SK-N-SH (cell line): Measurements from ENCODE around the gene REXO2. TPM values are rescaled to one million over a fixed set of nuclear protein-coding genes. Genes with fewer than 3 reads are reported as not detected.

Source experiments
- CTCF ChIA-PET: fragments of 300-600, 350-600 bp; formaldehyde crosslinking; extraction: SDS; loops from one replicate; lab custom pipeline; 2021; lab: Yijun Ruan, JAX
- POLR2A ChIA-PET: fragments of 350-600 bp; sonication (Branson Sonifier 250); formaldehyde crosslinking; extraction: SDS; loops from one replicate; lab custom pipeline; 2020; ENCODE audit warnings: antibody characterized with exemption, inconsistent platforms; lab: Yijun Ruan, JAX
- DNase-seq: peaks from one replicate; pipeline ENCODE4 v3.0.0; 2012
- H2AFZ ChIP-seq: fragments of 200-600 bp; sonication (generic); 2 replicates; pipeline ENCODE4 v1.8.1; 2016; ENCODE audit warnings: antibody characterized with exemption, mild to moderate bottlenecking, low read depth
- H3F3A ChIP-seq: fragments of 200-600 bp; sonication (generic); replicated peaks from 2 replicates; pipeline ENCODE3; 2016; ENCODE audit warnings: antibody characterized with exemption, mild to moderate bottlenecking; ENCODE audit not compliant: insufficient read depth
- H3K27ac ChIP-seq, 2 experiments: fragments of 200-500 bp in 1 of 2; fragments of 200-600 bp in 1 of 2; sonication (Bioruptor generic) in 1 of 2; sonication (generic), shearing (Covaris generic) in 1 of 2; 2 replicates each; pipeline versions ENCODE4 v1.5.1 to v1.6.1; 2014 to 2016; ENCODE audit warnings: low read depth in 2 of 2, inconsistent platforms in 1 of 2, low read length in 1 of 2, mild to moderate bottlenecking in 1 of 2, mixed read lengths in 1 of 2
- H3K27me3 ChIP-seq: fragments of 200-600 bp; sonication (generic), shearing (Covaris generic); 2 replicates; pipeline ENCODE4 v1.6.1; 2016; ENCODE audit warnings: mixed run types; ENCODE audit not compliant: insufficient read depth
- H3K36me3 ChIP-seq, 2 experiments: fragments of 200-500 bp in 1 of 2; fragments of 200-600 bp in 1 of 2; sonication (Bioruptor generic) in 1 of 2; sonication (generic) in 1 of 2; replicated peaks in 1 of 2; 2 replicates each; pipeline versions ENCODE3 to v1.5.1; 2014 to 2016; ENCODE audit warnings: low read length in 1 of 2, mild to moderate bottlenecking in 1 of 2; ENCODE audit not compliant: insufficient read depth in 2 of 2, control insufficient read depth in 1 of 2
- H3K4me1 ChIP-seq, 2 experiments: fragments of 200-500 bp in 1 of 2; fragments of 200-600 bp in 1 of 2; sonication (Bioruptor generic) in 1 of 2; sonication (generic), shearing (Covaris generic) in 1 of 2; 2 replicates each; pipeline versions ENCODE4 v1.5.1 to v1.6.1; 2014 to 2016; ENCODE audit warnings: low read depth in 1 of 2, low read length in 1 of 2, mixed run types in 1 of 2; ENCODE audit not compliant: insufficient read depth in 2 of 2, control insufficient read depth in 1 of 2
- H3K4me2 ChIP-seq: fragments of 200-600 bp; sonication (generic), shearing (Covaris generic); 2 replicates; pipeline ENCODE4 v1.6.1; 2017; ENCODE audit warnings: mixed run types
- H3K4me3 ChIP-seq, 2 experiments: fragments of 200-500 bp in 1 of 2; fragments of 200-600 bp in 1 of 2; sonication (Bioruptor generic) in 1 of 2; sonication (generic), shearing (Covaris generic) in 1 of 2; 2 replicates each; pipeline versions ENCODE4 v1.5.1 to v1.8.1; 2014 to 2016; ENCODE audit warnings: low read depth in 2 of 2, inconsistent platforms in 1 of 2, low read length in 1 of 2, mild to moderate bottlenecking in 1 of 2, mixed read lengths in 1 of 2, moderate library complexity in 1 of 2
- H3K79me2 ChIP-seq: fragments of 200-600 bp; sonication (generic); 2 replicates; pipeline ENCODE4 v1.8.1; 2017; ENCODE audit warnings: mild to moderate bottlenecking; ENCODE audit not compliant: insufficient read depth
- H3K9ac ChIP-seq: fragments of 200-600 bp; sonication (generic); 2 replicates; pipeline ENCODE4 v1.6.1; 2017; ENCODE audit warnings: mixed run types
- H3K9me2 ChIP-seq: fragments of 200-600 bp; sonication (generic); 2 replicates; pipeline ENCODE4 v1.6.1; 2017; ENCODE audit warnings: mixed run types
- H3K9me3 ChIP-seq: fragments of 200-600 bp; sonication (generic); 2 replicates; pipeline ENCODE4 v1.6.1; 2017; ENCODE audit warnings: mixed run types, mild to moderate bottlenecking, moderate library complexity
- H4K20me1 ChIP-seq: fragments of 200-600 bp; sonication (generic); 2 replicates; pipeline ENCODE4 v1.6.1; 2017; ENCODE audit warnings: mild to moderate bottlenecking, mixed run types; ENCODE audit not compliant: insufficient read depth
- CTCF ChIP-seq: fragments of 200-600 bp; sonication (generic); IDR thresholded peaks from 2 replicates; pipeline ENCODE4 v1.6.1; 2017; ENCODE audit warnings: antibody characterized with exemption, mild to moderate bottlenecking, moderate library complexity
- EP300 ChIP-seq, 2 experiments: IDR thresholded peaks; 2 replicates each; pipeline versions ENCODE4 v1.4.0 to v1.6.1; 2012; ENCODE audit warnings: borderline replicate concordance in 1 of 2, low read depth in 1 of 2, low read length in 1 of 2
- EZH2phosphoT487 ChIP-seq: fragments of 200-600 bp; sonication (generic); IDR thresholded peaks from 2 replicates; pipeline ENCODE4 v1.6.1; 2017; ENCODE audit warnings: low read depth, mixed run types, mild to moderate bottlenecking, antibody characterized with exemption, moderate library complexity, borderline replicate concordance
- FOSL2 ChIP-seq: IDR thresholded peaks from 2 replicates; pipeline ENCODE4 v1.4.0; 2012; ENCODE audit warnings: low read depth, mild to moderate bottlenecking, moderate library complexity, borderline replicate concordance
- FOXJ3 ChIP-seq: sonication (generic); formaldehyde crosslinking; IDR thresholded peaks from 2 replicates; pipeline ENCODE4 v1.5.1; 2020; ENCODE audit warnings: mild to moderate bottlenecking, missing genetic modification reagents
- JUND ChIP-seq: IDR thresholded peaks from 2 replicates; pipeline ENCODE4 v1.4.0; 2012
- MXI1 ChIP-seq: IDR thresholded peaks from 2 replicates; pipeline ENCODE4 v1.6.1; 2012; ENCODE audit warnings: mild to moderate bottlenecking, low read depth, low read length, improper control_type of control experiment
- RCOR1 ChIP-seq: fragments of 150-350 bp; IDR thresholded peaks from 2 replicates; pipeline ENCODE4 v1.6.1; 2017; ENCODE audit warnings: antibody characterized with exemption, low read length
- RFX5 ChIP-seq: IDR thresholded peaks from 2 replicates; pipeline ENCODE4 v1.6.1; 2012; ENCODE audit warnings: mild to moderate bottlenecking, improper control_type of control experiment, low read length
- SIN3A ChIP-seq: IDR thresholded peaks from 2 replicates; pipeline ENCODE4 v1.6.1; 2012; ENCODE audit warnings: low read depth, mild to moderate bottlenecking, low read length, moderate library complexity, borderline replicate concordance
- TAF1 ChIP-seq: IDR thresholded peaks from 2 replicates; pipeline ENCODE4 v1.6.1; 2012; ENCODE audit warnings: low read depth, mild to moderate bottlenecking, low read length, moderate library complexity, borderline replicate concordance
- WGBS: methylation state at CpG from one replicate; pipeline ENCODE4 v1.1.6; 2017; ENCODE audit warnings: low lambda C conversion rate; 5-methylcytosine and 5-hydroxymethylcytosine counted together
- polyA plus RNA-seq, 3 experiments: library from polyadenylated mRNA; depleted of rRNA; stranded (reverse); fragments of >200 nt; gene quantifications; 2 replicates each; pipeline ENCODE4 v1.2.3, GENCODE V29; 2012

Gene REXO2
- polyA plus RNA-seq, 1 of the 3 experiments (the other 2 are of a cell fraction): 419 TPM

DNA sequence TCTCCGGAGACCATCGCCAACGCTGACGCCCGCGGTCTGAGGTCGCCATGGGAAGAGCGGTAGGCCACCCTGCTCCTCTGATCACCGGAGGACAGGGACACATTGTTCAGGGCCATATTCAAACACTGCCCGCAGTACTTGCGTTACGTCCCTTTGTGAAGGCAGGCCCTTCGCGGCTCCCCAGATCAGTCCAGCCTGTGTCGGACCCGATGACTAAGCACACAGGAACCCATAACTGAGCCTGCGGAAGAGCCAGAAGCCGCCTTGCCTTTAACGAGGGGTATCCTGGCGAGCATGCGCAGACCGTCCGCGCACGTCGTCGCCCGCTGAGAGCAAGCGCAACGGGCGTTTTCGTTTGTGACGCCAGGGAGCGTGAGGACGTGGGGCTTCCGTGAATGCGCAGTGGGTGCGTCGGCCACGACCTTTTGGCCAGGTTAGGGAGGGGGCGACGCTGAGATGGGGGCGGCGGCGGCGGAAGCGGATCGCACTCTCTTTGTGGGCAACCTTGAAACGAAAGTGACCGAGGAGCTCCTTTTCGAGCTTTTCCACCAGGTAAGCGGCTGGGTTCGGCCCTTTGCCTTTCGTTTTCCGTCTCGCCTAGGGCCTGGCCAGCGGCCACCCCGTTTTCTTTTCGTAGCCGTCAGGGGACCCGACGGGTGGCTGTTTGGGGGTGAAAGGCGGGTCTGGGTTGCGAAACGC, 38.9 kb upstream of the REXO2 start, which contains the start of the genes C11orf71 and RBM7 (continued):
- TF ChIP-seq CTCF (0 out of 2 replicates have a peak, but pooled peaks have one; percentile 21), TAF1 (peak; percentile 86; the same call in 1 of the 2 replicates), RFX5 (no peak), MXI1 (peak; percentile 78), JUND (peak; percentile 68), FOXJ3 (CRISPR knock-in tag) (no peak), EP300 (IDR thresholded peaks at IDR 0.05; ENCODE audit: borderline replicate concordance in 1 of 2, low read depth in 1 of 2, low read length in 1 of 2) (no peak), FOSL2 (peak; percentile 72), SIN3A (no peak), RCOR1 (no peak)

- peak overlapping the region; percentile 97 to 98 for H3K27ac ChIP-seq
- H3K4me3 ChIP-seq: peak overlapping the region; percentile 93 to 95
- H3K9me3 ChIP-seq: no peaks in the 10 kb centered on the region
- peaks cover 9% of the 10 kb centered on the region for H3F3A ChIP-seq
- H3K36me3 ChIP-seq: peaks cover 29 to 33% of the 10 kb centered on the region in 2 experiments
- H3K4me2 ChIP-seq: peak overlapping the region; percentile 74
- TF ChIP-seq EZH2phosphoT487 (no peak), CTCF (0 out of 2 replicates have a peak, but pooled peaks have one; percentile 1)
- TF ChIP-seq, all 33 proteins: peak for 1
- no peak for DNase-seq
- WGBS: 2% methylated on average over 8 of the region's 8 CpGs
- H3K27me3 ChIP-seq: no peaks in the 10 kb centered on the region
- peaks cover 4% of the 10 kb centered on the region; the same call in 1 of the 2 replicates for H4K20me1 ChIP-seq
- peak overlapping the region; percentile 53 for H2AFZ ChIP-seq
- ChIA-PET CTCF (no interaction called here), POLR2A (no interaction called here)
- H3K4me1 ChIP-seq: peaks cover 7 to 30% of the 10 kb centered on the region in 2 experiments; a peak in 3 of 4 replicates
- H3K79me2 ChIP-seq: peaks cover 78% of the 10 kb centered on the region
- H3K9ac ChIP-seq: peak overlapping the region; percentile 98
- H3K9me2 ChIP-seq: no peaks in the 10 kb centered on the region
Measured at GRCh38 chr11:114400915-114401223, 38.4 kb upstream of the REXO2 start.
